HG03066 (cell line): Measurements from ENCODE around the gene RITA1.

ENCODE experiments used
- ATAC-seq: cut with Tn5 transposase; IDR thresholded peaks from one replicate; pipeline ENCODE4 v1.9.1; 2021; ENCODE audit warnings: low read depth; ENCODE audit not compliant: unreplicated experiment

RITA1 gene

GRCh38 chr12:113152835-113153814 is 32.4 kb upstream of the RITA1 start:
- no peak for ATAC-seq

DNA sequence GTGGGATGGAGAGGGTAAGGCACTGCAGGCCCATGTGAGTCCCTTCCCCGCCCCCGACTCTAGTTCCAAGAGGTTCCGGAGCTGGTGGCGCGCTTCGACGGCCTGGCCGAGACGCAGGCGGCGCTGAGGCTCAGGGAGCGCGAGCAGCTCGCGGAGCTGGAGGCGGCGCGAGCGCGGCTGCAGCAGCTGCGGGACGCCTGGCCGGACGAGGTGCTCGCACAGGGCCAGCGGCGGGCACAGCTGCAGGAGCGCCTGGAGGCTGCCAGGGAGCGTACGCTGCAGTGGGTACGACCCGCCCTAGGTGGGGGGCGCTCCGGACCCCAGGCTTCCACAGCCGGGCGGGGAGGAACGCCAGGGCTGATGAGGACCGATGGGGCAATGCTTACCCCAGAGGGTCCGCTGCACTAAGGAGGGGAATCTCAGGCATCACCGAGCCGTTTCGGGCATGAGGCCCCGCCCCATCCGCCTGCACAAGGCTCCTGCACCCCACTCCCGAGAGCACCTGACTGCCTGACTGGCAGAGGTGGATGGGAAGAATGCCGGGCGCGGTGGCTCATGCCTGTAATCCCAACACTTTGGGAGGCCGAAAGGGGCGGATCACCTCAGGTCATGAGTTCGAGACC is 31.1 kb upstream of the RITA1 start:
- ATAC-seq = no peak

- no peak for ATAC-seq
Measured at GRCh38 chr12:113155060-113155459, 30.5 kb upstream of the RITA1 start.

DNA sequence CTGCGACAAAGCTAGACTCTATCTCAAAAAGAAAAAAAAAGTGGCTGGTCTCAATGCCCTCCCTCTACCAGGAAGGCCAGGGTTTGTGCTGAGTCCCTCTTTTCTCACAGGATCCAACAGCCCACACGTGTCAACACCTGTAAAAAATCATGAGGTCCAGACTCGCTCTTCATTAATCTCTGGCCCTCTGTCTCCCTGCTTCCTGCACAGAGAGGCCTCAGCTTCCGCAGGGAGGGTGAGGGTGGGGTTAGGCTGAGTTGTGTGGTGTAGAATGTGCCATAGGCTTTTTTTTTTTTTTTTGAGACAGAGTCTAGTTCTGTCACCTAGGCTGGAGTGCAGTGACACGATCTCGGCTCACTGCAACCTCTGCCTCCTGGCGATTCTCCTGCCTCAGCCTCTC is 29.9 kb upstream of the RITA1 start:
- no peak for ATAC-seq

DNA sequence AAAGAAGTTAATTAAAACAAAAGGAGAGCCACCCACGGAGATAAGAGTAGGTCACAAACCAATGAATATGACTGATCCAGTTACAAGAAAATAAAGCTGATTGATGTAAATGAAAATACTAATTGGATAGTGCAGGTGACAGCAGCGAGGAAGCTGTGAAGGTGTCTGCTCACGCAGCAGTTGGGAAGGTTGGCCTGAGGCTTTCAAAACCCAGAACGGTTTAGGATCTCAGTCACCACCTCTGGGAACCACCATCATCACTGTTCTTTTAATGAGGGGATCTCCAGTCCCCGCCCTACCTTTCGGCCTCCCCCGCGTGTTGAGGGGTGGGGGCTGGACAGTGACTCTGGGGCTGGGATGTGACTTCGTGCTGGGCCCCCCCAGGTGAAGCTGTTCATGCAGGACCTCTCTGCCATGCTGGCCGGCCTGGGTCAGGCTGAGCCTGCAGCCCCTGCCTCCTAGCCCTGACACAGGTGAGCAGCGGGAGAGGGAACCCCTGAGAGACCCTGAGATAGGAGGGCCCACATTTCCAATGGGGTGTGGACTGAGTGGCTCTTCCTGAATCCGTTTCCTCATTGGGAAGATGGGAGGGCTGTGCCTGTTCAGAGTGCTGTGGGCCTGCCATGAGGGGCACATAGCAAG is 28.2 kb upstream of the RITA1 start:
- no peak for ATAC-seq

GRCh38 chr12:113158439-113159203 is 26.9 kb upstream of the RITA1 start:
- ATAC-seq = no peak

GRCh38 chr12:113159937-113160336 is 25.6 kb upstream of the RITA1 start:
- ATAC-seq = no peak

DNA sequence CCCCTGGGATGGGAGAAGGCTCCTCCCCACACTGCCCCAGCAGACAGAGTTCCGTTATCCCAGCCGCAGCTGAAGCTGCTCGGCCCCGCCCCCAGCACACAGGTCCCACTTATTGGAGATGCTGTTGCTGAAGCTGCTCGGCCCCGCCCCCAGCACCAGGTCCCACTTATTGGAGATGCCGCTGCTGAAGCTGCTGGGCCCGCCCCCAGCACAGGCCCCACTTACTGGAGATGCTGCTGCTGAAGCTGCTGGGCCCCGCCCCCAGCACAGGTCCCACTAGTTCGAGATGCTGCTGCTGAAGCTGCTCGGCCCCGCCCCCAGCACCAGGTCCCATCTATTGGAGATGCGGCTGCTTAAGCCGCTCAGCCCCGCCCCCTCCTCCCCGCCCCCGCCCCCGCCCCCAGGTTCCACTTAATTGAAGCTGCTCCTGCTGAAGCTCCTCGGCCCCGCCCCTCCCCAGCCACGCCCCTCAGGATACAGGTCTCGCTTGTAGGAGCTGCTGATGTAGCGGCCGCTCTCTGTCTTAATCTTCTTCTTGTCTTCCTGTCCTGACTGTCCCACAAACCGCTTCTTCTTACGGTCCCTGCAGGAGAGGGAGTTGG is 24.0 kb upstream of the RITA1 start:
- ATAC-seq = no peak

GRCh38 chr12:113162102-113163029 is 23.2 kb upstream of the RITA1 start:
- no peak for ATAC-seq

GRCh38 chr12:113163030-113163360 is 22.5 kb upstream of the RITA1 start:
- no peak for ATAC-seq

DNA sequence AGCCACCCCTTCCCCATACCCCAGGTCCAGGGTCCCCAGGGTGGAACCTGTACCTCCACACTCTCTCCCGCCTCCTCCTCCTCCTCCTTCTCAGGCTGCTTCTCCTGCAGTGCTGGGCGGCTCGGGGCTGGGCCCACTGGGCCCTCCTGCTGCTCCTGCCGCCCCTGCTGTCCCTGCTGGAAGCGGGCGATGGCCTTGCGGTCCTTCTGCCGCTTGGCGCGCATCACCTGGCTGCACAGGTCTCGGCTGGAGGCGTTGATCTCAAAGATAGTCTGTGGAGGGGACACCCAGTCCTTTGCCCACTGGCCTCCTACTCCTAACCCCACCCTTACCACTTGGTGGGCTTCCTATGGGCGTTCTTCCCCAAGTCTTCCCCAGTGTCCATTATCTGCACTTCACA is 21.5 kb upstream of the RITA1 start:
- ATAC-seq = no peak

- no peak for ATAC-seq
Measured at GRCh38 chr12:113165521-113166450, 19.7 kb upstream of the RITA1 start.

DNA sequence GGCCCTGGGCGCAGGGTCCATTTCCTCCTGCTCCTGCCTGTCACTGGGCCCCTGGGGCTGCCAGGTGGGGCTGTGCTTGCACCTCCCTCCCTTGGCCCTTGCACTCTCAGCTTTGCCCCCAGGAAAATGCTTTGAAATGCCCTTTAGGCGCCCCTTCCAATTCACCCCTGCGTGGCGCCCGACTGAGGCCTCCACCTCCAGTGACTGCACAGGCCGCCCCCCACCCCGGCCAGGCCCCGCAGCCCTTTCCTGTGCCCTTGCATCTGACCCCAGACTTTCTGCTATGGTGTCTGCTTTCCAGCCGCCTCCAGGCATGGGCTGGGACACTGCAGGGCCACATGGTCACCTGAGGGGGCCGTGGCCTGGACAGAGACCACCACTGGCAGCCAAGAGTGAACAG is 17.7 kb upstream of the RITA1 start:
- no peak for ATAC-seq

GRCh38 chr12:113169697-113170096 is 15.8 kb upstream of the RITA1 start:
- ATAC-seq = no peak

DNA sequence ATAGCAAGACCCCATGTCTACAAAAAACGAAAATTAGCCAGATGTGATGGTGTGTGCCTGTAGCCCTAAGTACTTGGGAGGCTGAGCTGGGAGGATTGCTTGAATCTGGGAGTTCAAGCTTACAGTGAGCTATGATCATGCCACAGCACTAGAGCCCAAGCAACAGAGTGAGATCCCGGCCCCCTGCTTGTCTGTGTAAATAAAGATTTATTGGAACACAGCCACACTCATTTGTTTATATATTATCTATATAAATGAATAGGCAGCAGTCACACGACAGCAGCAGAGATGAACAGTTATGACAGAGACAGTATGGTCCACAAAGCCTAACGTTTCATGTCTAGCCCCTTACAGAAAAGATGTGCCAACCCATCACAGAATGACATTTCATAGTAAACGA is 15.1 kb upstream of the RITA1 start:
- ATAC-seq = no peak

DNA sequence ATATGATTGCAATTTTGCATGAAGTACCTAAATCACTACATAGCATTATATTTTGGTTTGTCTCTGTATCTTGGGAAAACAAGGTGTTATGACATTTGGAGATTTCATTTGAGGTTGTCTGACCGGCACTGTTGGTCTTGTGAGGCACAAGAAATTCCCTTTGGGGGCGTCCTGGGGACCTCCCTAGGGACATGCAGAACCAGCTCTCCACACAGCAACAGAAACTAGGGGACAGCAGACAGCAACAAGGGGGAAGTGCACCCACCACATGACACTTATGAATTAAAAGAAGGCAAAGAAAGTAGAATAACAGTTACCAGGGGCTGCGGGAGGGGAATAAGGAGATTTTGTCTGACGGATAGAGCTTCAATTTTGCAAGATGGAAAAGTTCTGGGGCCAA is 14.6 kb upstream of the RITA1 start:
- no peak for ATAC-seq

DNA sequence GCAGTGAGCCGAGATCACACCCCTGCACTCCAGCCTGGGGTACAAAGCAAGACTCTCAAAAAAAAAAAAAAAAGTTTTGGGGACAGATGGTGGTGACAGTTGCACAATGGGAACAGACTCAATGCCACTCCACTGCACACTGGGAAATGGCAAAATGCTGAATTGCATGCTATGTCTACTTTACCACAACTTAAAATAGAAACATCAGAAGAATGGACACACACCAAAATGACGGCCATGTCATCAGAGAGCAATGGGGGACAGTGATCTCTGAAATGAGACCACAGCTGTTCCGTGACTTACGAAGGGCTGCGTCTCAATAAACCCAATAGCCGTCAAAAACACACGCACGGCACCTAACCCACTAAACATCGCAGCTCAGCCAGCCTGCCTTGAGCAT is 14.0 kb upstream of the RITA1 start:
- ATAC-seq = no peak

- no peak for ATAC-seq
Measured at GRCh38 chr12:113172185-113172584, 13.3 kb upstream of the RITA1 start.
